Testis (tissue), 2 donors: Measurements from ENCODE around the gene C1QTNF5.

Source experiments
- CTCF ChIP-seq, 3 experiments: fragments of 450-650 bp in 2 of 3; fragments of 200-600 bp in 1 of 3; sonication (generic) in 1 of 3; IDR thresholded peaks; one replicate each; pipeline ENCODE4 v1.5.1; 2016 to 2019; ENCODE audit warnings: antibody characterized with exemption in 3 of 3, mild to moderate bottlenecking in 2 of 3, moderate library complexity in 1 of 3
- POLR2A ChIP-seq: fragments of 450-650 bp; IDR thresholded peaks from one replicate; pipeline ENCODE4 v1.6.1; 2017; ENCODE audit warnings: antibody characterized with exemption, mild to moderate bottlenecking, moderate library complexity

GRCh38 chr11:119343726-119344125 is 3.0 kb upstream of the C1QTNF5 start:
- TF ChIP-seq CTCF (IDR thresholded peaks at IDR 0.05): no peak
- no peak for TF ChIP-seq POLR2A
